C4-2B (cell line): Measurements from ENCODE around the gene MOCS1.

ENCODE experiments used
- CTCF ChIP-seq: fragments of 450-650 bp; conservative IDR thresholded peaks from 2 replicates; pipeline ENCODE4 v1.5.1; 2017; ENCODE audit warnings: mild to moderate bottlenecking
- ZFX ChIP-seq: fragments of 450-650 bp; IDR thresholded peaks from 2 replicates; pipeline ENCODE4 v1.6.1; 2017

GRCh38 chr6:39891976-39892375 is 42.3 kb downstream of the MOCS1 start:
- no peak for TF ChIP-seq CTCF
- TF ChIP-seq ZFX, result no peak
